ENCODE results near the gene LSM12. TPM values are rescaled to one million over a fixed set of nuclear protein-coding genes. Genes with fewer than 3 reads are reported as not detected.
A peak's percentile ranks its signal among the peaks of the same experiment; 100 is the strongest.

Gene LSM12
- total RNA-seq, 2 donors from 2014 or later, result 35.3 to 46.5 TPM

DNA sequence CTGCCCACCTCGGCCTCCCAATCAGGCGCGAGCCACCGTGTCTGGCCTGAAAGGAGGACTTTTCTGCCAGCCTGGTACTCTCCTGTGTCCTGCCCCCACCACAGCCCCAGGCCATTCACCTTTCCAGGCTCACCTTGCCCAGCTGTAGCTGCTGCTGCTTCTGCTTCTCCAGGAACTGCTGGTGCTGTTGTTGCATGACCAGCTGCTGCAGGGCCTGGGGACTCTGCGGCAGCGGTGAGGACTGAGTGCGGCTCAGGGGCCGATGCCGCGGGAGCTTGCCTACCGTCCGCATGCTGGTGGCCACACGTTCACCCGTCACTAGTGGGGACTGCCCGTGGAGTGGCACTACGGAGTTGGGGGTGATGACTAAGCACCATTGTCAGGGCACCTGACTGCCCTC is 21.8 kb upstream of the LSM12 start:
- no peaks in the 10 kb centered on the region for H3K9me3 ChIP-seq (ENCODE audit: control insufficient read depth, low read length, poor library complexity, severe bottlenecking)
- H3K27ac Mint-ChIP-seq, result peak overlapping the region; percentile 45
- H3K27me3 Mint-ChIP-seq, result no peaks in the 10 kb centered on the region
- no peak for DNase-seq
- H3K4me1 Mint-ChIP-seq, result peaks cover 10% of the 10 kb centered on the region
- peaks cover 7% of the 10 kb centered on the region for H3K36me3 Mint-ChIP-seq (ENCODE audit: low read depth)
- H3K4me3 Mint-ChIP-seq, result no peak overlapping the region
- ATAC-seq, result no peak

GRCh38 chr17:44087319-44087718 is 20.8 kb upstream of the LSM12 start:
- H3K4me3 Mint-ChIP-seq, result no peak overlapping the region
- peaks cover 7% of the 10 kb centered on the region for H3K36me3 Mint-ChIP-seq (ENCODE audit: low read depth)
- no peaks in the 10 kb centered on the region for H3K9me3 ChIP-seq (ENCODE audit: control insufficient read depth, low read length, poor library complexity, severe bottlenecking)
- H3K27me3 Mint-ChIP-seq, result no peaks in the 10 kb centered on the region
- DNase-seq, result no peak
- no peak for ATAC-seq
- H3K27ac Mint-ChIP-seq, result peak overlapping the region; percentile 51
- peaks cover 13% of the 10 kb centered on the region for H3K4me1 Mint-ChIP-seq

DNA sequence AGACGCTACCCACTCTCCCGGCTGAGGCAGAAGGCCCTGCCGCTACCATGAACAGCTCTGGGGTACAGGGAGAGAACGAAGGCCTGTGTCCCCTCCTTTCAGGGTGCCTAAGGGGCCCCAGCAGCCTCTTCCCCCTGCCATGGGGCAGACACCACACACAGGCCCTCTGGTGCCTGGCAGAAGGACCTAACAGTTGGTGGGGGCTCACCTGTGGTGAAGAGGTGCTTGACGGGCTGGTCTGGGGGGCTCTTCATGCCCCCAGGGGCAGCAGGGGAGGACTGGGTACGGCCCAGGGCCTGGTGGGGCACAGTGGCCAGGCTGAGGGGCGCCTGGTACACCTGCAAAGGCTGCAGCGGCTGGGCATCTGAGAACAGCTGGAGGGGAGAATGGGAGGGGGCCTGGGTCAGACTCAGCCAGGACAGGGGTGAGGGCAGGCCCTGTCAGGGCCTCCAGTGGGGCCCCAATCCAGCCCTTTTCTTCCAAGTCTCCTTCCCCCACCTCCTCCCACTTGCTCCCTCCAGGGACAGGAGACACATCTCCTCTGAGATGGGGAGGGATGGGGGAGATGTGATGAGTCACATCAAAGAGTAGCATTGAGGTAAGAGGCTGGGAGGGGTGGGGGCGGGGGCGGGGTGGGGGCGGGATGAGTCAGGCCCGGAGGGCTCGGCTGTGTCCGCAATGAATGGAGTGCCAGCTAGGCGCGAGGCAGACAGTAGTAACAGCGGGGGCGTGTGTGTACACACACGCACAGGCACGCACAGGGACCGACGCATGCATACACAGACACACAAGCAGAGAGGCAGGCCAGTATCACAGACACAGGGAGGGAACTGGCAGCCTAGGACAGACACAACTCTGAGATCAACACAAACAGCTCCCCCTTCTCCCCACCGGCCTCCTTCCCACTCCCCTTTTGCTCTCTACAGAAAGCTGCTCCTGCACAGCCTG is 20.2 kb upstream of the LSM12 start:
- ATAC-seq (peak; percentile 45), DNase-seq (no peak)
- Mint-ChIP-seq H3K4me3 (no peak overlapping the region), H3K4me1 (peaks cover 13% of the 10 kb centered on the region), H3K27me3 (no peaks in the 10 kb centered on the region), H3K36me3 (ENCODE audit: low read depth) (peaks cover 7% of the 10 kb centered on the region), H3K27ac (peak overlapping the region; percentile 51)
- no peaks in the 10 kb centered on the region for H3K9me3 ChIP-seq (ENCODE audit: control insufficient read depth, low read length, poor library complexity, severe bottlenecking)

DNA sequence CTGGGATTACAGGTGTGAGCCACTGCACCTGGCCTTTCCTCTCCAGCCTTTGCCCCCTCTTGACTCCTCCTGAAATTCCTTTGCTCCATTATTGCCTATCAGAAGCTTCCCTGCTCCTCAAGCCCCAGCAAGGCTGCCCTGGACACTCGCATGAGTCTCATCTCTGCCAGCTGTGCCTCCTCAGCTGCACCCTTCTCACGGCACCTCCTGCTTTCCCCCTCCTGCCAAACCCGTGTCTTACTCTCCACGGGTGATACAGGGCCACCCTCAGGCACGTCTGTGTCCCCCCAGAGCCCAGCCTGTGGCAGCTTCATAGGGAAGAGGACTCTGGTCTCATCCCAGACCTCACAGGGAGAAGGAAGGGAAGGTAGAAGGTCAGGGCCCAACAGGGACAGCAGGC is 19.4 kb upstream of the LSM12 start:
- ATAC-seq (no peak), DNase-seq (no peak)
- Mint-ChIP-seq H3K27me3 (no peaks in the 10 kb centered on the region), H3K4me1 (peaks cover 13% of the 10 kb centered on the region), H3K36me3 (ENCODE audit: low read depth) (peaks cover 5% of the 10 kb centered on the region), H3K27ac (peak overlapping the region; percentile 51), H3K4me3 (no peak overlapping the region)
- H3K9me3 ChIP-seq (ENCODE audit: control insufficient read depth, low read length, poor library complexity, severe bottlenecking), result no peaks in the 10 kb centered on the region

GRCh38 chr17:44084921-44085320 is 18.4 kb upstream of the LSM12 start:
- Mint-ChIP-seq H3K4me1 (peaks cover 14% of the 10 kb centered on the region), H3K27me3 (no peaks in the 10 kb centered on the region), H3K4me3 (no peak overlapping the region), H3K27ac (peak overlapping the region; percentile 51), H3K36me3 (ENCODE audit: low read depth) (peaks cover 5% of the 10 kb centered on the region)
- H3K9me3 ChIP-seq (ENCODE audit: control insufficient read depth, low read length, poor library complexity, severe bottlenecking), result no peaks in the 10 kb centered on the region
- DNase-seq (no peak), ATAC-seq (no peak)

DNA sequence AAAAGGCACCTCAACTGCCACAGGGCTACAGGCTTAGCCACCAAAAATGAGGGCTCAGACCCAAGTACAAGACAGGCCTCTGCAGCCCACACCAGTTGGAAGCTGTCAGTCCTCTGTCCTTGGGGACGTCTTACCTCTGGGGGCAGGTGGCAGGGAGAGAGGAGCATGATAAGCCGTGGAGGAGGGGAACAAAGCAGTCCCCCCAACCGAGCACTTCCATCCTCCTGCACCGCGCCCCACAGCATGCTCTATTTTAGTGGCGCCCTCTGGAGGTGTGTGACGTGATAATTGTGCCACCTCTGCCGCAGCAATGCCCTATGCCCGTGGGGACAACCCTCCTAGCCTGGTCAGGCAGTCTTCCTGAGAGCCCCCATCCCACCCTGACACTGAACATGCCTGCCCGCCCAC is 17.7 kb upstream of the LSM12 start:
- no peaks in the 10 kb centered on the region for H3K9me3 ChIP-seq (ENCODE audit: control insufficient read depth, low read length, poor library complexity, severe bottlenecking)
- Mint-ChIP-seq H3K36me3 (ENCODE audit: low read depth) (peaks cover 5% of the 10 kb centered on the region), H3K4me3 (no peak overlapping the region), H3K27me3 (no peaks in the 10 kb centered on the region), H3K27ac (peak overlapping the region; percentile 47), H3K4me1 (peaks cover 16% of the 10 kb centered on the region)
- no peak for DNase-seq
- ATAC-seq, result peak; percentile 22

GRCh38 chr17:44083250-44083849 is 16.9 kb upstream of the LSM12 start:
- Mint-ChIP-seq H3K27me3 (no peaks in the 10 kb centered on the region), H3K27ac (peak overlapping the region; percentile 47), H3K36me3 (ENCODE audit: low read depth) (peaks cover 2% of the 10 kb centered on the region), H3K4me3 (no peak overlapping the region), H3K4me1 (peaks cover 13% of the 10 kb centered on the region)
- no peaks in the 10 kb centered on the region for H3K9me3 ChIP-seq (ENCODE audit: control insufficient read depth, low read length, poor library complexity, severe bottlenecking)
- ATAC-seq (no peak), DNase-seq (no peak)

DNA sequence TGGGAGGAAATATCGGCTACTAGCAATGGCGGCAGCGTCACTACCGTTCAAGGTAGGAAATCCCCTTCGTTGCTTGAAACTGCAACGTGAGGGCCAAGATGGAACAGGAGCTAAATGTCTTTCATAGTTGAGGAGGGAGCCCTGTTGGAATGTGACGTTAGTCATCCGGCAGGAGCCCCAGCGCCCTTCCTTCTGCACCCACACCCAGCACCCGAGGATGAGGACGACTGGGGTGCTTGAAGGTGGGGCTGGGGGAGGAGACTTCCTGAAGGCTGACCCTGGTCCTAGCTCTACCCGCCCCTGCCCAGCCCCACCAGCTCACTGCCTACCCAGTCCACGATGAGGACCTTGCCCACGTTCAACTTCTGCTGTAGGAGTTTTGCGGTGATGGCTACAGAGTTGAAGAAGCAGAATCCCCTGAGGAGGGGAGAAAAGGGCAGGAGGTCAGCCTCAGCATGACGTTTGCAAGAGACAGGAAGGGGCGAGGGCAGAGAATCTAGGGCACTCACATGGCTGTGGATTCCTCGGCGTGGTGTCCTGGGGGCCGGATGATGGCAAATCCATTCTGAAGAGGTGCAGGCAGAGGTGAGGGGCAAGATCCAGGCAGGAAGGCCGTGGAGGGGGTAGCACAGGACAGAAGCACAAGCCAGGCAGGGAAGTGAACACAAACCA is 15.9 kb upstream of the LSM12 start:
- Mint-ChIP-seq H3K27me3 (no peaks in the 10 kb centered on the region), H3K4me1 (peaks cover 11% of the 10 kb centered on the region), H3K36me3 (ENCODE audit: low read depth) (peaks cover 4% of the 10 kb centered on the region), H3K4me3 (peak overlapping the region; percentile 31), H3K27ac (peak overlapping the region; percentile 14)
- no peaks in the 10 kb centered on the region for H3K9me3 ChIP-seq (ENCODE audit: control insufficient read depth, low read length, poor library complexity, severe bottlenecking)
- DNase-seq (no peak), ATAC-seq (no peak)

DNA sequence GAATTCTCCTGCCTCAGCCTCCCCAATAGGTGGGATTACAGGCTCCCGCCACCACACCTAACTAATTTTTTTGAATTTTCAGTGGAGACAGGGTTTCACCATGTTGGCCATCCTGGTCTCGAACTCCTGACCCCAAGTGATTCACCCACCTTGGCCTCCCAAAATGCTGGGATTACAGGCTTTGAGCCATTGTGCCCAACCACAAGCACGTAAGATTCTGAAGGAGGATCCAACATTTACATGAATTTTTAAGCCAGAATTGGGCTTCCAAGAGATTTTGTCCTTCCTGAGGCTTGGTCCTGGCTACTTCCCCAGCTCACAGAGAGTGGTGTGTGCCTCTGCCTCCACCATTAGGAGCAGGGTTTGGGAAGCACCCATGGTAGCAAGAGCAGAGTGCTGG is 15.2 kb upstream of the LSM12 start:
- no peaks in the 10 kb centered on the region for H3K9me3 ChIP-seq (ENCODE audit: control insufficient read depth, low read length, poor library complexity, severe bottlenecking)
- Mint-ChIP-seq H3K27ac (peak overlapping the region; percentile 14), H3K4me1 (peaks cover 10% of the 10 kb centered on the region), H3K4me3 (no peak overlapping the region), H3K27me3 (no peaks in the 10 kb centered on the region), H3K36me3 (ENCODE audit: low read depth) (peaks cover 4% of the 10 kb centered on the region)
- ATAC-seq, result no peak
- no peak for DNase-seq

GRCh38 chr17:44079877-44080821 is 13.7 kb upstream of the LSM12 start:
- H3K4me1 Mint-ChIP-seq, result peaks cover 8% of the 10 kb centered on the region
- no peaks in the 10 kb centered on the region for H3K27me3 Mint-ChIP-seq
- H3K27ac Mint-ChIP-seq, result peak overlapping the region; percentile 82
- peaks cover 4% of the 10 kb centered on the region for H3K36me3 Mint-ChIP-seq (ENCODE audit: low read depth)
- H3K9me3 ChIP-seq (ENCODE audit: control insufficient read depth, low read length, poor library complexity, severe bottlenecking), result no peaks in the 10 kb centered on the region
- ATAC-seq (no peak), DNase-seq (no peak)
- no peak overlapping the region for H3K4me3 Mint-ChIP-seq

DNA sequence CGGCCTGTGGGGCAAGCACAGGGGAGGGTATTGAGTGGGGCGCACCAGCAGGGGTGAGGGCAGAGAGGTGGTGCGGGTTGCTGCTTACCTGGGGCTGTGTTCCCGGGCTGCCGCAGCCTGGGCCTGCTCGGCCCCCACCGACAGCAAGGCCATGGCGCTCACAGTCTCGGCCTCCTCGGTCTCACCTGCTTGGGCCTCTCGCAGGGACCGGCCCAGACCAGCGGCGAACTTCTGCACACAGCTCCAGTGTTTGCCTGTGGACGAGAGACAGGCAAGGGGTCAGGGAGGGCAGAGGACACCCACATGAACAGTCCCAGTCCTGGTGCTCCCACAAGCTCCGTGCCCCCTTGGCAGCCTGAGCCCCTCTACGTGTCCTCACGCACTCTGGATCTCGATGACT is 11.9 kb upstream of the LSM12 start:
- DNase-seq (no peak), ATAC-seq (no peak)
- H3K27me3 Mint-ChIP-seq, result no peaks in the 10 kb centered on the region
- H3K9me3 ChIP-seq (ENCODE audit: control insufficient read depth, low read length, poor library complexity, severe bottlenecking), result no peaks in the 10 kb centered on the region
- no peak overlapping the region for H3K27ac Mint-ChIP-seq
- H3K4me1 Mint-ChIP-seq, result peaks cover 8% of the 10 kb centered on the region
- peaks cover 4% of the 10 kb centered on the region for H3K36me3 Mint-ChIP-seq (ENCODE audit: low read depth)
- H3K4me3 Mint-ChIP-seq, result no peak overlapping the region

DNA sequence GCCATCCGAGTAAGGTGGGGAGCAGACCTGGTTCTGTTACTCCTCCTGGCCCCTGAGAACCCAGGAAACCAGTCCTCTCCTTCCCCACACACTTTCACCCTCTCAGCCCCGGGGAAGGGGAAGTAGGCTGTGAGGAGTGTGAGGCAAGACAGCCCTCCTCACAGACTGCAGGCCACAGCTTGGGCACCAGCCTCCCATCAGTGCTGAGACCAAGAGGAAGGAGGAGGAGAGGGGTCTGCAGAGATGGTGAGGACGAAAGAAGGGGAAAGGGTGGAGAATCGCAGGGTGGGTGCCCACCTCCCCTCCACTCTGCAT is 11.1 kb upstream of the LSM12 start:
- no peak for DNase-seq
- H3K4me1 Mint-ChIP-seq, result peaks cover 11% of the 10 kb centered on the region
- H3K36me3 Mint-ChIP-seq (ENCODE audit: low read depth), result peaks cover 4% of the 10 kb centered on the region
- H3K27me3 Mint-ChIP-seq, result no peaks in the 10 kb centered on the region
- no peak overlapping the region for H3K4me3 Mint-ChIP-seq
- no peaks in the 10 kb centered on the region for H3K9me3 ChIP-seq (ENCODE audit: control insufficient read depth, low read length, poor library complexity, severe bottlenecking)
- peak overlapping the region; percentile 24 for H3K27ac Mint-ChIP-seq
- no peak for ATAC-seq

Data from T-helper 17 cell (primary cell).